Fibroblast of lung (primary cell): Measurements from ENCODE around the gene SEMA4D. TPM values are rescaled to one million over a fixed set of nuclear protein-coding genes. Genes with fewer than 3 reads are reported as not detected.

ENCODE experiments used
- DNase-seq, 2 donors: peaks; one replicate each; pipeline versions ENCODE4 v3.0.0 to v3.0.0-alpha.2; 2010; ENCODE audit warnings: low read depth in 2 of 2
- H2AFZ ChIP-seq: 2 replicates; pipeline ENCODE4 v1.5.1; 2012; ENCODE audit warnings: low read length, control low read depth, inconsistent platforms
- H3K27ac ChIP-seq: 2 replicates; pipeline ENCODE4 v1.5.1; 2011; ENCODE audit warnings: low read length, control low read depth; ENCODE audit not compliant: insufficient read depth
- H3K27me3 ChIP-seq: 2 replicates; pipeline ENCODE4 v1.5.1; 2011; ENCODE audit warnings: mild to moderate bottlenecking, low read length; ENCODE audit not compliant: control insufficient read depth, insufficient read depth
- H3K36me3 ChIP-seq: 2 replicates; pipeline ENCODE4 v1.5.1; 2011; ENCODE audit warnings: low read length; ENCODE audit not compliant: control insufficient read depth, insufficient read depth
- H3K4me1 ChIP-seq: 2 replicates; pipeline ENCODE4 v1.5.1; 2011; ENCODE audit warnings: low read length; ENCODE audit not compliant: control insufficient read depth, insufficient read depth; ENCODE audit errors: extremely low read depth
- H3K4me2 ChIP-seq: 2 replicates; pipeline ENCODE4 v1.5.1; 2011; ENCODE audit warnings: low read length, control low read depth; ENCODE audit not compliant: insufficient read depth; ENCODE audit errors: extremely low read depth
- H3K4me3 ChIP-seq, 4 experiments: fragments of 200-600 bp in 1 of 4; sonication (generic) in 1 of 4; replicated peaks in 1 of 4; 2 replicates each; pipeline ENCODE4 v1.5.1; 2011 to 2016; ENCODE audit warnings: low read length in 4 of 4, low read depth in 3 of 4, mild to moderate bottlenecking in 3 of 4, control low read depth in 2 of 4, inconsistent platforms in 1 of 4, mixed read lengths in 1 of 4; ENCODE audit not compliant: insufficient read depth in 1 of 4; ENCODE audit errors: control extremely low read depth in 1 of 4
- H3K79me2 ChIP-seq: 2 replicates; pipeline ENCODE4 v1.5.1; 2012; ENCODE audit warnings: mild to moderate bottlenecking, low read length, inconsistent platforms; ENCODE audit not compliant: control insufficient read depth, insufficient read depth
- H3K9ac ChIP-seq: 2 replicates; pipeline ENCODE4 v1.5.1; 2011; ENCODE audit warnings: mild to moderate bottlenecking, low read length, control low read depth; ENCODE audit not compliant: insufficient read depth
- H3K9me3 ChIP-seq: 2 replicates; pipeline ENCODE4 v1.5.1; 2012; ENCODE audit warnings: low read depth, low read length; ENCODE audit not compliant: control insufficient read depth, insufficient read depth
- H4K20me1 ChIP-seq: 2 replicates; pipeline ENCODE4 v1.5.1; 2011; ENCODE audit warnings: low read length; ENCODE audit not compliant: control insufficient read depth, insufficient read depth; ENCODE audit errors: extremely low read depth
- CTCF ChIP-seq, 2 donors: IDR thresholded peaks in 1 of 2; conservative IDR thresholded peaks in 1 of 2; 1 replicate in 1 of 2; 2 replicates in 1 of 2; pipeline ENCODE4 v1.5.1; 2011 to 2012; ENCODE audit warnings: low read length in 2 of 2, control low read depth in 1 of 2, inconsistent platforms in 1 of 2, low read depth in 1 of 2, mild to moderate bottlenecking in 1 of 2
- EZH2 ChIP-seq: IDR thresholded peaks from 2 replicates; pipeline ENCODE4 v1.5.1; 2012; ENCODE audit warnings: low read length, control low read depth, mild to moderate bottlenecking; ENCODE audit errors: missing control alignments
- polyA plus RNA-seq, 2 donors: library from polyadenylated mRNA; depleted of rRNA in 1 of 2; stranded (reverse) in 1 of 2; unstranded in 1 of 2; fragments of >200 nt; gene quantifications; 2 replicates each; pipeline ENCODE4 v1.2.1, GENCODE V29; 2011 to 2012; ENCODE audit warnings: missing spikeins in 1 of 2
- total RNA-seq: library from RNA; depleted of rRNA; stranded (reverse); fragments of >200 nt; gene quantifications from 2 replicates; pipeline ENCODE4 v1.2.1, GENCODE V29; 2014

The SEMA4D gene
- total and polyA plus RNA-seq, 2 donors (not counting 1 experiment from before 2014, with no cell fraction given), result 0.67 to 2.6 TPM

- Histone ChIP-seq H3K9ac (no peak overlapping the region), H4K20me1 (no peaks in the 10 kb centered on the region), H3K27me3 (no peaks in the 10 kb centered on the region), H3K4me2 (no peak overlapping the region), H3K9me3 (no peaks in the 10 kb centered on the region), H3K4me3 (no peak overlapping the region), H2AFZ (no peak overlapping the region), H3K4me1 (no peaks in the 10 kb centered on the region), H3K27ac (no peak overlapping the region), H3K36me3 (no peaks in the 10 kb centered on the region), H3K79me2 (no peaks in the 10 kb centered on the region)
- DNase-seq, result no peak
- TF ChIP-seq EZH2 (no peak), CTCF (conservative IDR thresholded peaks at IDR 0.05 in 1 of 2, IDR thresholded peaks at IDR 0.05 in 1 of 2; ENCODE audit: low read depth in 1 of 2, low read length in 2 of 2) (no peak)
Measured at GRCh38 chr9:89382026-89382986, 115.6 kb downstream of the SEMA4D start.

- Histone ChIP-seq H3K9me3 (no peaks in the 10 kb centered on the region), H3K79me2 (no peaks in the 10 kb centered on the region), H4K20me1 (no peaks in the 10 kb centered on the region), H3K4me1 (no peaks in the 10 kb centered on the region), H3K4me3 (no peak overlapping the region), H3K9ac (no peak overlapping the region), H3K27me3 (no peaks in the 10 kb centered on the region), H3K4me2 (no peak overlapping the region), H2AFZ (no peak overlapping the region), H3K27ac (no peak overlapping the region), H3K36me3 (no peaks in the 10 kb centered on the region)
- DNase-seq, result no peak
- no peak for TF ChIP-seq EZH2
- TF ChIP-seq CTCF (conservative IDR thresholded peaks at IDR 0.05 in 1 of 2, IDR thresholded peaks at IDR 0.05 in 1 of 2; ENCODE audit: low read depth in 1 of 2, low read length in 2 of 2), result no peak
Measured at GRCh38 chr9:89381308-89381609, 116.7 kb downstream of the SEMA4D start.

- H3K4me3 ChIP-seq, result no peak overlapping the region
- H2AFZ ChIP-seq, result no peak overlapping the region
- no peak for TF ChIP-seq EZH2
- TF ChIP-seq CTCF (conservative IDR thresholded peaks at IDR 0.05 in 1 of 2, IDR thresholded peaks at IDR 0.05 in 1 of 2; ENCODE audit: low read depth in 1 of 2, low read length in 2 of 2), result no peak
- H3K4me1 ChIP-seq, result no peaks in the 10 kb centered on the region
- no peaks in the 10 kb centered on the region for H3K9me3 ChIP-seq
- H3K79me2 ChIP-seq, result no peaks in the 10 kb centered on the region
- peak in 1 of 2 donors; percentile 14 for DNase-seq
- no peaks in the 10 kb centered on the region for H3K27me3 ChIP-seq
- no peak overlapping the region for H3K27ac ChIP-seq
- no peak overlapping the region for H3K9ac ChIP-seq
- H4K20me1 ChIP-seq, result no peaks in the 10 kb centered on the region
- no peak overlapping the region for H3K4me2 ChIP-seq
- no peaks in the 10 kb centered on the region for H3K36me3 ChIP-seq
Measured at GRCh38 chr9:89380437-89381307, 117.2 kb downstream of the SEMA4D start.
